Measurements from ENCODE around the gene MAP2K7. TPM values are rescaled to one million over a fixed set of nuclear protein-coding genes. Genes with fewer than 3 reads are reported as not detected.

The MAP2K7 gene
- total RNA-seq, 1 donor from 2014 or later = 9.4 TPM

DNA sequence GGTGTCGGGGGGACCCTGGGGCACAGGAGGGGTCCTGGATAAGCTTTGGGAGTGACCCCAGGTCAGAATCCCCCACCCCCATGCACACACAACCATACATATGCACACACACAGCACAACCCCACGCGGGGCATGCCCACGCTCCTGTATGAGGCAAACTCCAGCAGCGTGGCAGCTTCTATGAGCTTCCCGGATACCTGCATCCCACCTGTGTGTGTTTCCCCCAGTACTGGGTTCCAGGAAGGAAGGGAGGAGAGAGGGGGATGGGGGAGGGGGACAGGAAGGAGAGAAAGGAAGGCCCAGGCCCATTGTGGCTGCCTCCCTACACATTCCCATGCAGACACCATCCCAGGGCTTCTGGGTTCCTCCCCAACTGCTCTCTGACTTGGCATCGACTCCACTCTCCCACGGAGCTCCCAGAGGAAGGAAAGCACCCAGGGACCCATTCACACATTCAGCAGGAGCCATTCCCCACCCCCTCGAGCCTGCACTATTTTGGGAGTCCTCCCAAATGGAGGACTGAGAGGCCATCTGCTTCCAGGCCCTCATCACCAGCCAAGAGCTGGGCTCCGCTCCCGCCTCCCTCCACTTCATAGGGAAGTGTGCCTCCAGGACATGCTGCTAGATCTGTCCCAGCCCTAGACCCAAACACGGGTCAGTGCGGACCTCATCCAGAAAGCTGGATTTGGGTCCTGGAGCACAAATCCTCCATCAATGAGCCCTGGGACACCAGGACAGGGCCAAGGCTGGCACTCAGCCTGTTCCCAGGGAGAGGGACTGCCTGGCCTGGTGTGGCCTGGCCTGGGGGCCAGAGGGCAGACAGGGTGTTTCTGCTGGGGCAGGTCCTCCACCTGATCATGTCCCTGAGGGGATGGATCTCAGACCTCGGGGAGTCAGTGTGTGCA lies 42.7 kb upstream of the MAP2K7 start:
- Histone ChIP-seq H3K4me1 (ENCODE audit: control insufficient read depth in 3 of 3, insufficient read depth in 3 of 3, low read length in 3 of 3) (peaks cover 2 to 13% (median 3%) of the 10 kb centered on the region in 3 donors), H3K27me3 (ENCODE audit: control insufficient read depth in 3 of 3, insufficient read depth in 3 of 3, low read length in 3 of 3) (peaks cover 24 to 66% (median 43%) of the 10 kb centered on the region in 3 donors), H3K36me3 (ENCODE audit: control insufficient read depth in 3 of 3, insufficient read depth in 3 of 3, low read length in 3 of 3) (no peaks in the 10 kb centered on the region), H3K4me3 (ENCODE audit: low read length in 3 of 3) (no peak overlapping the region), H3K9me3 (ENCODE audit: control insufficient read depth in 3 of 3, low read length in 3 of 3) (no peaks in the 10 kb centered on the region), H3K9ac (ENCODE audit: low read depth in 1 of 3, low read length in 3 of 3) (peak overlapping the region in 1 of 3 donors; percentile 8), H3K27ac (ENCODE audit: low read depth, low read length) (no peak overlapping the region)

DNA sequence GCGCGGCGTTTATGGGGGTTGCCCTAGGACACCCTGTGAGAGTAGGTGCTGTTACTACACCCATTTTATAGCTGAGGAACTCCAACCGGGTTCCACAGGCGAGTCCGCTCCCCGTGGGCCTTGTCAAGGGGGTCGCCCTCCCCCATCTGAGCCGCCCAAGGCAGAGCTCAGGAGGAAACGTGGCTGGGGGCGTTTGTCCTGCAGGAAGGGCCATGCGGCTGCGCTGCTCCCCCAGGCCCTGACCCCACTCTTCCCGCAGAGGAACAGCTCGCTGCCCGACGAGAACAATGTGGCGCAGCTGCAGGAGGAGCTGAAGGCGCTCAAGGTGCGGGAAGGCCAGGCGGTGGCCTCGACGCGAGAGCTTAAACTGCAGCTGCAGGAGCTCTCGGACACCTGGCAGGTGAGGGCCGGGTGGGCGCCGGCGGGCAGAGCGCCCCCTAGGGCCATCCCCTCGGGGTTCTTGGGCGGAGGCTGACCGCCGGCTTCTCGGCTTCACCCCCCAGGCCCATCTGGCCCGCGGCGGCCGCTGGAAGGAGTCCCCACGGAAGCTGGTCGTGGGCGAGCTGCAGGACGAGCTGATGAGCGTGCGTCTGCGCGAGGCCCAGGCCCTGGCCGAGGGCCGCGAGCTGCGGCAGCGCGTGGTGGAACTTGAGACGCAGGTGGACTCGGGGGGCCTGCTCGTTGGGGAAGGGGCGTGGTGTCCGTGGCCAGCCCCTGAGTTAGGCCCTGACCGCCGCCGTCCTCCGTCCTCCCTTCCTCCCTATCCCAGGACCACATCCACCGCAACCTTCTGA lies 41.9 kb upstream of the MAP2K7 start:
- Histone ChIP-seq H3K36me3 (ENCODE audit: control insufficient read depth in 3 of 3, insufficient read depth in 3 of 3, low read length in 3 of 3) (no peaks in the 10 kb centered on the region), H3K27ac (ENCODE audit: low read depth, low read length) (no peak overlapping the region), H3K27me3 (ENCODE audit: control insufficient read depth in 3 of 3, insufficient read depth in 3 of 3, low read length in 3 of 3) (peaks cover 28 to 65% (median 47%) of the 10 kb centered on the region in 3 donors), H3K4me3 (ENCODE audit: low read length in 3 of 3) (no peak overlapping the region), H3K4me1 (ENCODE audit: control insufficient read depth in 3 of 3, insufficient read depth in 3 of 3, low read length in 3 of 3) (peaks cover 2 to 13% (median 3%) of the 10 kb centered on the region in 3 donors), H3K9ac (ENCODE audit: low read depth in 1 of 3, low read length in 3 of 3) (no peak overlapping the region), H3K9me3 (ENCODE audit: control insufficient read depth in 3 of 3, low read length in 3 of 3) (no peaks in the 10 kb centered on the region)

DNA sequence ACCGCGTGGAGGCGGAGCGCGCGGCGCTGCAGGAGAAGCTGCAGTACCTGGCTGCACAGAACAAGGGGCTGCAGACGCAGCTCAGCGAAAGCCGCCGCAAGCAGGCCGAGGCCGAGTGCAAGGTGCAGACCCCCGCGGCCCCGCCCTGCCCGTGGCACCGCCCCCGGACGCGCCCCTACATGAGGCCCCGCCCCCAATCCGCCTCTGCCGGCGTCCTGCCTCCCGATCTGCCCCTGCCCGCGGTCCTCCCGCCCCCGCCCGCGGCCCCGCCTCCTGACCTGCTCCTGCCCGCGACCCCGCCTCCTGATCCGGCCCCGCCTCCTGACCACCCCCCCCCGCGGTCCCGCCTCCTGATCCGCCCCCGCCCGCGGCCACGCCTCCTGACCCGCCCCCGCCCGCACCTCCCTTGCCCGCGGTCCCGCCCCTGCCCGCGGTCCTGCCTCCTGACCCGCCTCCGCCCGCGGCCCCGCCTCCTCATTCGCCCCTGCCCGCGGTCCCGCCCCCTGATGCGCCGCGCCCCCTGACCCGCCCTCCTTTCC lies 41.2 kb upstream of the MAP2K7 start:
- Histone ChIP-seq H3K4me3 (ENCODE audit: low read length in 3 of 3) (no peak overlapping the region), H3K9ac (ENCODE audit: low read depth in 1 of 3, low read length in 3 of 3) (no peak overlapping the region), H3K9me3 (ENCODE audit: control insufficient read depth in 3 of 3, low read length in 3 of 3) (no peaks in the 10 kb centered on the region), H3K36me3 (ENCODE audit: control insufficient read depth in 3 of 3, insufficient read depth in 3 of 3, low read length in 3 of 3) (no peaks in the 10 kb centered on the region), H3K27me3 (ENCODE audit: control insufficient read depth in 3 of 3, insufficient read depth in 3 of 3, low read length in 3 of 3) (peaks cover 35 to 69% (median 53%) of the 10 kb centered on the region in 3 donors), H3K4me1 (ENCODE audit: control insufficient read depth in 3 of 3, insufficient read depth in 3 of 3, low read length in 3 of 3) (peaks cover 2 to 13% (median 3%) of the 10 kb centered on the region in 3 donors), H3K27ac (ENCODE audit: low read depth, low read length) (no peak overlapping the region)

DNA sequence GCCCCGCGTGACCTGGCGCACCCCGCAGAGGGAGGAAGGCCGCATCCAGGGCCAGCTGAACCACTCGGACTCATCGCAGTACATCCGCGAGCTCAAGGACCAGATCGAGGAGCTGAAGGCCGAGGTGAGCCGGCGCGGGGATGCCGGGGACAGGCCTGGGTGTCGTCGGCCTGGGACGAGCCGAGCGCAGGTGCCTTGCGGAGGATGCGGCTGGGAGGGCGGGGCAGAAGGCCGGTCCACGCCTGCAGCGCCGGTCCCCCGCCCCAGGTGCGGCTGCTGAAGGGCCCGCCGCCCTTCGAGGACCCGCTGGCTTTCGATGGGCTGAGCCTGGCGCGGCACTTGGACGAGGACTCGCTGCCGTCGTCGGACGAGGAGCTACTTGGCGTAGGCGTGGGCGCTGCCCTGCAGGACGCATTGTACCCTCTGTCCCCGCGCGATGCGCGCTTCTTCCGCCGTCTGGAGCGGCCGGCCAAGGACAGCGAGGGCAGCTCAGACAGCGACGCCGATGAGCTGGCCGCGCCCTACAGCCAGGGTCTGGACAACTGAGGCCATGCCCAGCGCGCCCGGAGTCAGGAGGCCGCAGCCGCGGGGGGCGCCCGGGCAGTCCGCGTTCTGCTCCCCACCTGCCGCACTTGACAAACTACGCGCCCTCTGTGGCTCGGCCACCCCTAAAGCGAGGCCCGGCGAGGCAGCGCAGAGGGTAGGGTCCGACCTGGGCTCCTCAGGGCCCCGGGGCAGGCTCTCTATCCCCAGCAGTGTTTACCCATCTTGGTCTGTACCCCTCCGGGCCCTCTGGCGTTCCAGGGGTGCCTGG lies 40.3 kb upstream of the MAP2K7 start:
- H3K4me3 ChIP-seq (ENCODE audit: low read length in 3 of 3) = no peak overlapping the region

DNA sequence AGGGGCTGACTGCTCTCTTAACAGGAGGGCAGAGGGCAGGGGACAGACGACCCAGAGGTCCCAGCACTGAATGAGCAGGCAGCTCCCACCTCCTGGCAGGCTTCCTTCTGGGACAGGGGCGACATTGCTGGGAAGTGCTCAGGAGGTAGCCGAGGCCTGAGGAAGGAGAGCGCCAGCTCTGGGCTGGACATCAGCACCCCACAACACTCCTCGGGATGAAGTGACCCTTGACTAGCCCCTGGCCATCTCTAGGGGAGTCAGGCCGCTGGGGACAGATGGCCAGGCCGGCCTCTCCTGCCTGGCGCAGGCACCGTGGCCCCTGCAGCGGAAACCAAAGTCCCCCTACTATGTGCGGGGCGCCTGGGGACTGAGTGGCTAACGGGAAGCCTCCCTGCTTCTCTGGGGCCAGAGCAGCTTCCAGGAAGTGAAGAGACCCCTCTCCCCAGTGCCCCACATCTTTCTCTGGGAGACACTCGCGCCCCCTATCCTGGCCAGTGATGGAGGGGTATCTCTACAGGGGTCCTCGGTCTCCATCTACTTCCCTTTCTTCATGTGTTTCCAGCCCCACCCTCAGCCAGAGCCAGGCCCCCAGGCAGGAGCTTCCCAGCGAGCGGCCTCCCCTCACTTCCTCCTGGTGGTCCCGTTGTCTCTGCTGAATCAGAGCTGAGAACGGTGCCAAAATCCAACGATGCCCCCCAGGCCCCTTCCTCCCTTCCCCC lies 39.5 kb upstream of the MAP2K7 start:
- Histone ChIP-seq H3K27ac (ENCODE audit: low read depth, low read length) (no peak overlapping the region), H3K36me3 (ENCODE audit: control insufficient read depth in 3 of 3, insufficient read depth in 3 of 3, low read length in 3 of 3) (no peaks in the 10 kb centered on the region), H3K4me1 (ENCODE audit: control insufficient read depth in 3 of 3, insufficient read depth in 3 of 3, low read length in 3 of 3) (peaks cover 8 to 21% (median 8%) of the 10 kb centered on the region in 3 donors), H3K9ac (ENCODE audit: low read depth in 1 of 3, low read length in 3 of 3) (no peak overlapping the region), H3K27me3 (ENCODE audit: control insufficient read depth in 3 of 3, insufficient read depth in 3 of 3, low read length in 3 of 3) (peaks cover 35 to 67% (median 62%) of the 10 kb centered on the region in 3 donors), H3K9me3 (ENCODE audit: control insufficient read depth in 3 of 3, low read length in 3 of 3) (no peaks in the 10 kb centered on the region), H3K4me3 (ENCODE audit: low read length in 3 of 3) (no peak overlapping the region)

More for the DNA sequence above, 40.3 kb upstream of the MAP2K7 start:
- no peak overlapping the region for H3K9ac ChIP-seq (ENCODE audit: low read depth in 1 of 3, low read length in 3 of 3)
- H3K27ac ChIP-seq (ENCODE audit: low read depth, low read length) = no peak overlapping the region
- H3K4me1 ChIP-seq (ENCODE audit: control insufficient read depth in 3 of 3, insufficient read depth in 3 of 3, low read length in 3 of 3) = peaks cover 2 to 14% (median 3%) of the 10 kb centered on the region in 3 donors
- H3K27me3 ChIP-seq (ENCODE audit: control insufficient read depth in 3 of 3, insufficient read depth in 3 of 3, low read length in 3 of 3) = peaks cover 35 to 67% (median 60%) of the 10 kb centered on the region in 3 donors
- no peaks in the 10 kb centered on the region for H3K36me3 ChIP-seq (ENCODE audit: control insufficient read depth in 3 of 3, insufficient read depth in 3 of 3, low read length in 3 of 3)
- no peaks in the 10 kb centered on the region for H3K9me3 ChIP-seq (ENCODE audit: control insufficient read depth in 3 of 3, low read length in 3 of 3)

DNA sequence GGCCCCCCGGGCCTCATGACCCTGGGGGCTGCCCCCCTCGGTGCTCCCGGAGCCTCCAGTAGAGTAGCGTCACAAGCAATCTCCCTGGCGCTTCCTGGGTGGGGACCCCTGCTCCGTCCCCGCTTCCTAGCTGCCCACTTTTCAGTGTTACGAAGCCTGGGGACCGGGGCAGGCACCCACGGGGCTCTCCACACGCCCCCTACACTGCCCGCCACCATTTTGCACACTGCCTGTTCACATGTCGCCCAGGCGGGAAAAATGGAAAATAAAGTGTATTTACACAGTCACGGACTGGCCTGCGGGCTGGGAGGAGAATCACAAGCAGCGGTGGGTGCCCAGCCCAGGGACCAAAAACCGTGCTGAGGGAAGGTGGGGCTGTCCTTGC lies 39.0 kb upstream of the MAP2K7 start:
- H3K4me3 ChIP-seq (ENCODE audit: low read length in 3 of 3) = no peak overlapping the region
- no peaks in the 10 kb centered on the region for H3K9me3 ChIP-seq (ENCODE audit: control insufficient read depth in 3 of 3, low read length in 3 of 3)
- H3K27me3 ChIP-seq (ENCODE audit: control insufficient read depth in 3 of 3, insufficient read depth in 3 of 3, low read length in 3 of 3) = peaks cover 31 to 61% (median 56%) of the 10 kb centered on the region in 3 donors
- no peaks in the 10 kb centered on the region for H3K36me3 ChIP-seq (ENCODE audit: control insufficient read depth in 3 of 3, insufficient read depth in 3 of 3, low read length in 3 of 3)
- peaks cover 10 to 25% (median 12%) of the 10 kb centered on the region in 3 donors for H3K4me1 ChIP-seq (ENCODE audit: control insufficient read depth in 3 of 3, insufficient read depth in 3 of 3, low read length in 3 of 3)
- no peak overlapping the region for H3K9ac ChIP-seq (ENCODE audit: low read depth in 1 of 3, low read length in 3 of 3)
- H3K27ac ChIP-seq (ENCODE audit: low read depth, low read length) = no peak overlapping the region

DNA sequence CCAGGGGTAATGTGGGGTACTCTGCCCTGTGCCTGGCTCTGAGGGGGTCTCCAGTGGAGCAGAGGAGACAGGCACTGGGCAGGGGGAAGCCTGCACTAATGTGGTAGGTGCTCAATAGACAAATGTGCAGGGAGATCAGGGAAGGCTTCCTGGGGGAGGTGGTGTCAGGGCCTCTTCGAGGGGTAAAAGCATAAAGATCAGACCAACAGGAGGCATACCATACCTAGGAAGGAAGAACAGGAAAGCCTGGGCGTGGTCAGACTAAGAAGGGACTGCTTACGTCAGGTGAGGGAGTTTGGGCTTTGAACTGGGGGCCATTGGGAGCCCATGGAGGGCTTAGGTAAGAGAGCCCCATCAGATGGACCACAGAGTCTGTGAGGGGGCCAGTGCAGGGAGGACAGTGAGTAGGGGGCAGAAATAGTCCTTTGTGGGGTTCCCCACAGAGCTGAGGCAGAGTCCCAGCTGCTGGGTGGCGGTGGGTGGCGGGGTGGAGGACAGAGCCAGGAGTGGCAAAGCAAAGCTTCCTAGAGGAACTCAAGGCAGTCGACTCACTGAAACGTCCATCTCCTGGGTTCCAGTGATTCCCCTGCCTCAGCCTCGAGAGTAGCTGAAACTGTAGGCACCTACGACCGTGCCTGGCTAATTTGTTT lies 38.3 kb upstream of the MAP2K7 start:
- Histone ChIP-seq H3K4me3 (ENCODE audit: low read length in 3 of 3) (no peak overlapping the region), H3K9me3 (ENCODE audit: control insufficient read depth in 3 of 3, low read length in 3 of 3) (no peaks in the 10 kb centered on the region), H3K36me3 (ENCODE audit: control insufficient read depth in 3 of 3, insufficient read depth in 3 of 3, low read length in 3 of 3) (no peaks in the 10 kb centered on the region), H3K27me3 (ENCODE audit: control insufficient read depth in 3 of 3, insufficient read depth in 3 of 3, low read length in 3 of 3) (peaks cover 31 to 55% (median 54%) of the 10 kb centered on the region in 3 donors), H3K27ac (ENCODE audit: low read depth, low read length) (no peak overlapping the region), H3K9ac (ENCODE audit: low read depth in 1 of 3, low read length in 3 of 3) (no peak overlapping the region), H3K4me1 (ENCODE audit: control insufficient read depth in 3 of 3, insufficient read depth in 3 of 3, low read length in 3 of 3) (peaks cover 10 to 24% (median 15%) of the 10 kb centered on the region in 3 donors)

DNA sequence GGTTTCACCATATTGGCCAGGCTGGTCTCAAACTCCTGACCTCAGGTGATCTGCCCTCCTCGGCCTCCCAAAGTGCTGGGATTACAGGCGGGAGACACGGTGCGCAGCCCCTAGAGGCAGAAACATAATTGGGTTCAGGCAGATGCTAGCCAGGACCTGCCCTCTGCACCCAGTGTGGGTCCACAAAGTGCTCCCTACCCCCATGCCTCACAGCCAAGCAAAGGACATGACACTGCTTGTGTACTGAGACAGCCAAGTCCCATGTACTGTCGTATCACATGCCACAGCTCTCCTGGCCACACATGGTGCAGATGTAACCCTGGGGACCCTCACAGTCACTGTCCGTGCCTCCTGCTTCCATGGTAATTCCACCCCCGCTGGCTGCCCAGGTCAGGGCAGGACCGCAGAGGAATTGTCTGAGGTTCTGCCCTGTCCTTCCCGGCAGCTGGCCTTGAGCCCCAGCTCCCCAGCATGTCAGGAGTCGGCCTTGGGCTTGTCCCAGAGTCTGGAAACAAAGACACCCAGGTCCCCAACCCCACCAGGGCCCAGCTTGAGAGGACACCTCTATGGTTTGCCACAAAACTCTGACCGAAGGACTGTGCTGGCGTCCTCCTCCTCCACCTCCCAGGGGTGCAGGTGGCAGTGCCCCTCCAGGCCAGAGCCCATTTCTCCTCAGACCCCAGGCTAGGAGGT lies 37.1 kb upstream of the MAP2K7 start:
- no peaks in the 10 kb centered on the region for H3K9me3 ChIP-seq (ENCODE audit: control insufficient read depth in 3 of 3, low read length in 3 of 3)
- peaks cover 12 to 22% (median 20%) of the 10 kb centered on the region in 3 donors for H3K4me1 ChIP-seq (ENCODE audit: control insufficient read depth in 3 of 3, insufficient read depth in 3 of 3, low read length in 3 of 3)
- H3K27ac ChIP-seq (ENCODE audit: low read depth, low read length) = no peak overlapping the region
- no peak overlapping the region for H3K9ac ChIP-seq (ENCODE audit: low read depth in 1 of 3, low read length in 3 of 3)
- no peak overlapping the region for H3K4me3 ChIP-seq (ENCODE audit: low read length in 3 of 3)
- H3K36me3 ChIP-seq (ENCODE audit: control insufficient read depth in 3 of 3, insufficient read depth in 3 of 3, low read length in 3 of 3) = no peaks in the 10 kb centered on the region
- H3K27me3 ChIP-seq (ENCODE audit: control insufficient read depth in 3 of 3, insufficient read depth in 3 of 3, low read length in 3 of 3) = peaks cover 25 to 46% (median 42%) of the 10 kb centered on the region in 3 donors

All from skeletal muscle tissue (tissue), 4 donors.